Activated T-cell treated with anti-CD3 and anti-CD28 coated beads for 4 hours (primary cell): ENCODE data around the gene DZIP1.
"Not testable (repeated sequence)": the region's sequence is repeated elsewhere in the genome, so short reads cannot be mapped to it uniquely, and the experiment has no call there.

ENCODE experiments used
- DNase-seq: peaks from one replicate; pipeline ENCODE4 v3.0.0-alpha.2; 2020

The DZIP1 gene

GRCh38 chr13:95644601-95645052 lies at the start of gene DZIP1:
TSS of gene DZIP1 (minus strand) at chr13:95644706. CDS start at chr13:95642029, 2,677 bp downstream.
- no peak for DNase-seq

GRCh38 chr13:95690986-95691385 lies 46.5 kb upstream of the DZIP1 start:
- DNase-seq, result not testable (repeated sequence)

- DNase-seq, result no peak
Measured at GRCh38 chr13:95689582-95689926, 45.0 kb upstream of the DZIP1 start.

GRCh38 chr13:95684960-95685359 lies 40.5 kb upstream of the DZIP1 start:
- DNase-seq, result not testable (repeated sequence)

GRCh38 chr13:95684418-95684817 lies 39.9 kb upstream of the DZIP1 start:
- no peak for DNase-seq

GRCh38 chr13:95679722-95680121 lies 35.2 kb upstream of the DZIP1 start:
- DNase-seq, result no peak

GRCh38 chr13:95678967-95679366 lies 34.5 kb upstream of the DZIP1 start:
- DNase-seq, result no peak

- DNase-seq, result peak; percentile 5
Measured at GRCh38 chr13:95677564-95678266, 33.2 kb upstream of the DZIP1 start.

- DNase-seq, result peak; percentile 95
Measured at GRCh38 chr13:95676762-95677563, 32.5 kb upstream of the DZIP1 start, which contains the start of gene DNAJC3. TSS of gene DNAJC3 (plus strand) at chr13:95677139. CDS start at chr13:95677256, 117 bp downstream.

GRCh38 chr13:95676105-95676761 lies 31.7 kb upstream of the DZIP1 start:
- DNase-seq, result no peak

- DNase-seq, result no peak
Measured at GRCh38 chr13:95671597-95671996, 27.1 kb upstream of the DZIP1 start.

- not testable (repeated sequence) for DNase-seq
Measured at GRCh38 chr13:95667235-95667634, 22.7 kb upstream of the DZIP1 start.

GRCh38 chr13:95660981-95661581 lies 16.6 kb upstream of the DZIP1 start:
- no peak for DNase-seq

- DNase-seq, result no peak
Measured at GRCh38 chr13:95659500-95659899, 15.0 kb upstream of the DZIP1 start.

GRCh38 chr13:95656386-95657015 lies 12.0 kb upstream of the DZIP1 start:
- no peak for DNase-seq

- DNase-seq, result no peak
Measured at GRCh38 chr13:95652821-95653220, 8.3 kb upstream of the DZIP1 start.

- no peak for DNase-seq
Measured at GRCh38 chr13:95652244-95652764, 7.8 kb upstream of the DZIP1 start.

- DNase-seq, result no peak
Measured at GRCh38 chr13:95650696-95651095, 6.2 kb upstream of the DZIP1 start.

- no peak for DNase-seq
Measured at GRCh38 chr13:95647321-95647720, 2.8 kb upstream of the DZIP1 start.

GRCh38 chr13:95643936-95644598 lies 439 bp downstream of the DZIP1 start:
- no peak for DNase-seq

GRCh38 chr13:95643571-95643935 lies 953 bp downstream of the DZIP1 start:
- DNase-seq, result no peak

- DNase-seq, result no peak
Measured at GRCh38 chr13:95642999-95643398, 1.5 kb downstream of the DZIP1 start.
